Dermis microvascular lymphatic vessel endothelial cell (primary cell): ENCODE data around the gene TPM4. TPM values are rescaled to one million over a fixed set of nuclear protein-coding genes. Genes with fewer than 3 reads are reported as not detected.
A peak's percentile ranks its signal among the peaks of the same experiment; 100 is the strongest.
"Not testable (repeated sequence)": the region's sequence is repeated elsewhere in the genome, so short reads cannot be mapped to it uniquely, and the experiment has no call there.

Source experiments
- DNase-seq, 2 donors: peaks; one replicate each; pipeline versions ENCODE4 v3.0.0 to v3.0.0-alpha.2; 2010; ENCODE audit warnings: low read depth in 2 of 2
- total RNA-seq: library from RNA; depleted of rRNA; stranded (reverse); fragments of >200 nt; gene quantifications from 2 replicates; pipeline ENCODE4 v1.2.1, GENCODE V29; 2014

Gene TPM4
- total RNA-seq = 424 and 463 TPM in 2 replicates

- peak; percentile 85 to 90 for DNase-seq
Observed at GRCh38 chr19:16076154-16076957, at the start of gene TPM4. Gene TPM4 (plus strand): TSS chr19:16076495. CDS start chr19:16076566, 71 bp downstream.

GRCh38 chr19:16026756-16027155 is 49.5 kb upstream of the TPM4 start:
- no peak for DNase-seq

- DNase-seq = no peak
Observed at GRCh38 chr19:16027528-16027927, 48.8 kb upstream of the TPM4 start.

- DNase-seq = not testable (repeated sequence)
Observed at GRCh38 chr19:16030155-16030554, 46.1 kb upstream of the TPM4 start.

GRCh38 chr19:16030964-16031871 is 45.1 kb upstream of the TPM4 start:
- no peak for DNase-seq

GRCh38 chr19:16031872-16032200 is 44.5 kb upstream of the TPM4 start:
- no peak for DNase-seq

GRCh38 chr19:16032509-16033135 is 43.7 kb upstream of the TPM4 start:
- DNase-seq = no peak

- no peak for DNase-seq
Observed at GRCh38 chr19:16033136-16033530, 43.2 kb upstream of the TPM4 start.

- DNase-seq = no peak
Observed at GRCh38 chr19:16033721-16034120, 42.6 kb upstream of the TPM4 start.

GRCh38 chr19:16034180-16034579 is 42.1 kb upstream of the TPM4 start:
- DNase-seq = no peak

GRCh38 chr19:16034958-16035560 is 41.2 kb upstream of the TPM4 start:
- no peak for DNase-seq

GRCh38 chr19:16035601-16036297 is 40.5 kb upstream of the TPM4 start:
- no peak for DNase-seq

- DNase-seq = no peak
Observed at GRCh38 chr19:16036397-16036925, 39.8 kb upstream of the TPM4 start.

GRCh38 chr19:16036941-16037340 is 39.4 kb upstream of the TPM4 start:
- DNase-seq = no peak

GRCh38 chr19:16037424-16038195 is 38.7 kb upstream of the TPM4 start:
- no peak for DNase-seq

GRCh38 chr19:16038196-16038695 is 38.0 kb upstream of the TPM4 start:
- no peak for DNase-seq

GRCh38 chr19:16039081-16039480 is 37.2 kb upstream of the TPM4 start:
- DNase-seq = no peak

- DNase-seq = no peak
Observed at GRCh38 chr19:16039545-16039944, 36.8 kb upstream of the TPM4 start.

GRCh38 chr19:16040642-16041041 is 35.7 kb upstream of the TPM4 start:
- DNase-seq = peak in 1 of 2 donors; percentile 46
